GM12874 (cell line): Measurements from ENCODE around the gene KCNK3.

ENCODE experiments used
- TF ChIP-seq, protein P1 (sequence below): IDR thresholded peaks from 2 replicates; pipeline ENCODE4 v1.5.1; 2011; ENCODE audit warnings: low read depth, mild to moderate bottlenecking, control low read depth, low read length, moderate library complexity; ENCODE audit not compliant: insufficient read depth

The KCNK3 gene

DNA sequence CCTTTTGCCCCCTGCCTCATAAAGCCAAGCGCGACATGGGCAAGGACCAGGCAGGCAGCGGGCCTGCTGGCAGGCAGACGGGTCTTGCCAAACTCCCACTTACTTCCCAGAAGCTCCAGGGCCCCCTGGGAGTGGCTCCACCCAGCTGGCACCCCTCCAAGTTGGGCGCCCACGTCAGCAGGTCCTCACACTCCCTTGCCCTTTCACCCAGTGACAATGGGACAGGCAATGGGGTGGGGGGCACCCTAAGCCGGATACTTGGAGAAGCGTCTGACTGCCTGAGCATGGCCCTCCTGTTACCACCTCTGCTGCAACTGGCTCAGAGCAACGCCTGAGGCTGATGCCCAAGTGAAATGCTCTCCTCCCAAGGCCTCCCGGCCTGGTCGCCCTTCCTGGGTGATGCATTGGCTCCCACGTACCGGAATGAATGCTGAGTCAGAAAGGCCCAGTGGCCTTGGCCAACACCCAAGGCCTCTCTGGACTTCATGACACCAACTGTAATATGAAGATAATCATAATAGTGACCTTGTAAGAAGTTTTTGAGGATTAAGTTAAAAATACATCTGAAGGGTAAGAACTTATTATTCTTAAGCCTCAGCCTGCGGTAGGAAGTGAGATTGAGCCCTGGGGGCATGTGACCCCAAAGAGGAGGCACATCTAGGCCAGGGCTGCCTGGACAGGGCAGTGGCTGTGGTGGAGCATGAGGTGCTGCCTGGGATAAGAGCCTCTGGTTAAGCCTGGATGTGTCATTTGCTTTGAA lies 31.6 kb downstream of the KCNK3 start:
- TF ChIP-seq, protein P1, sequence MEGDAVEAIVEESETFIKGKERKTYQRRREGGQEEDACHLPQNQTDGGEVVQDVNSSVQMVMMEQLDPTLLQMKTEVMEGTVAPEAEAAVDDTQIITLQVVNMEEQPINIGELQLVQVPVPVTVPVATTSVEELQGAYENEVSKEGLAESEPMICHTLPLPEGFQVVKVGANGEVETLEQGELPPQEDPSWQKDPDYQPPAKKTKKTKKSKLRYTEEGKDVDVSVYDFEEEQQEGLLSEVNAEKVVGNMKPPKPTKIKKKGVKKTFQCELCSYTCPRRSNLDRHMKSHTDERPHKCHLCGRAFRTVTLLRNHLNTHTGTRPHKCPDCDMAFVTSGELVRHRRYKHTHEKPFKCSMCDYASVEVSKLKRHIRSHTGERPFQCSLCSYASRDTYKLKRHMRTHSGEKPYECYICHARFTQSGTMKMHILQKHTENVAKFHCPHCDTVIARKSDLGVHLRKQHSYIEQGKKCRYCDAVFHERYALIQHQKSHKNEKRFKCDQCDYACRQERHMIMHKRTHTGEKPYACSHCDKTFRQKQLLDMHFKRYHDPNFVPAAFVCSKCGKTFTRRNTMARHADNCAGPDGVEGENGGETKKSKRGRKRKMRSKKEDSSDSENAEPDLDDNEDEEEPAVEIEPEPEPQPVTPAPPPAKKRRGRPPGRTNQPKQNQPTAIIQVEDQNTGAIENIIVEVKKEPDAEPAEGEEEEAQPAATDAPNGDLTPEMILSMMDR: no peak

DNA sequence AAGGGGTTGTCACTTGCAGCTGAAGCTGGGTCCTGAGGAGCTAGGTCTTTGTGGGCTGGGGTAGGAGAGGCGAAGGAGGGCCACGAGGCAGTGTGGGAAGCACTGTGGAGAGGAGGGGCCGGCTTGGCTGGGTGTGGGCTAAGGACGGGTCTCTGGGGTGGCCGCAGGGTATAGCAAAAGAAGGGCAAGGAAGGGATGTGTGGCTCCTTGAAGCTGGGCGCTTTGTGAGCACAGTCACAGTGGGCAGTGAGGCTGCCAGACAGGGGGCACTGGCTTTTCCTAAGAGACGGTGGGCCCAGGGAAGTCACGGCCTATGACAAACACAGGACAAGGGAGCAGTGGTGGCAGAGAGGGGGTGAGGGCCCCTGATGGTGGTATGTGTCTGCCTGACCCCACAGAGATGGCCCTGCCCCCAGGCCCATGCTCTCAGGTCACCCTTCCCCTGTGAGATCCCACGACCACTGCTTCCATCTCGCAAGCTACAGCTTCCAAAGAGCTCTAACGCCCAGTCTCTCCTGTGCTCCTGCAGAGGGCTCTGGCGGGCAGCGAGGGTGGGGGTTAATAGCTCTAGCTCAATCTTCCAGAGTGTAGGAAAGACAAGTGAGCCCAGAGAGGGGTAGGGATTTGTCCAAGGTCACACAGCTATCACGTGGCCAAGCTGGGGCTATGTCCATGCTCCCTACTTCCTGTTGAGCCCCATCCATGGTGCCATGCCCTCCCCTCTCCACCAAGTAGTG lies 32.4 kb downstream of the KCNK3 start:
- TF ChIP-seq, protein P1: no peak

- TF ChIP-seq, protein P1: no peak
Observed at GRCh38 chr2:26725521-26725820, 32.9 kb downstream of the KCNK3 start.

DNA sequence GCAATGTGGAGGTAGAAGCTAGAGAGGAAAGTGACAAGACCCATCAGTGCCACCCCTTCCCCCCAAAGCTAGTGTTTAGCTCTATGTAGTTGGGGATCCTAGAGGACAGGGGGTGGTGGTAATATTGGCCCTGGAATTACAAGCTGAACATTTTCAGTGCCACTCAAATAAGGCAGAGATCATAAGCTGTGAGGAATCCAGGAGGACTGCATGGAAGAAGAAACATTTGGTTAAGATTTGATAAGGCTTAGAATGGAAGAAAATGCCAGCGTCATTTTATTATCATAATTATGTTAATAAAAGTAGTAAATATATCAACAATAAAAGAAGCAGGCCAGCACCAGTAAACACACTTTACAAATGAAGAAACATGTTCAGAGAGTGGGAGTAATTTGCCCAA lies 33.7 kb downstream of the KCNK3 start:
- TF ChIP-seq, protein P1: no peak

GRCh38 chr2:26727641-26728561 lies 35.4 kb downstream of the KCNK3 start:
- TF ChIP-seq, protein P1: no peak

DNA sequence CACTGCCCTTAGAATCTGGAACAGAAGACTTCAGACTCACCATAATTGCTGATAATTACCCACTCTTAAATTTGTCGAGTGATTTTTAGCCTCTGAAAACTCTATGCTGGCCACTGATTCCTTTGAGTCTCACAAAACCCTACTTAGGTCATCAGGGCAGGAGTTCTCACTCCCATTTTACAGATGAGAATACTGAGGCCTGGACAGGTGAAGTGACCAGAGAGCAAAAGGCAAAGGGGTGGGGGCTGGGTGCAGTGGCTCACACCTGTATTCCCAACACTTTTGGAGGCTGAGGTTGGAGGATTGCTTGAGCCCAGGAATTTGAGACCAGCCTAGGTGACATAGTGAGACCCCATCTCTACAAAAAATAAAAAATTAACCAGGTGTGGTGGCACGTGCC lies 36.8 kb downstream of the KCNK3 start:
- TF ChIP-seq, protein P1: no peak

DNA sequence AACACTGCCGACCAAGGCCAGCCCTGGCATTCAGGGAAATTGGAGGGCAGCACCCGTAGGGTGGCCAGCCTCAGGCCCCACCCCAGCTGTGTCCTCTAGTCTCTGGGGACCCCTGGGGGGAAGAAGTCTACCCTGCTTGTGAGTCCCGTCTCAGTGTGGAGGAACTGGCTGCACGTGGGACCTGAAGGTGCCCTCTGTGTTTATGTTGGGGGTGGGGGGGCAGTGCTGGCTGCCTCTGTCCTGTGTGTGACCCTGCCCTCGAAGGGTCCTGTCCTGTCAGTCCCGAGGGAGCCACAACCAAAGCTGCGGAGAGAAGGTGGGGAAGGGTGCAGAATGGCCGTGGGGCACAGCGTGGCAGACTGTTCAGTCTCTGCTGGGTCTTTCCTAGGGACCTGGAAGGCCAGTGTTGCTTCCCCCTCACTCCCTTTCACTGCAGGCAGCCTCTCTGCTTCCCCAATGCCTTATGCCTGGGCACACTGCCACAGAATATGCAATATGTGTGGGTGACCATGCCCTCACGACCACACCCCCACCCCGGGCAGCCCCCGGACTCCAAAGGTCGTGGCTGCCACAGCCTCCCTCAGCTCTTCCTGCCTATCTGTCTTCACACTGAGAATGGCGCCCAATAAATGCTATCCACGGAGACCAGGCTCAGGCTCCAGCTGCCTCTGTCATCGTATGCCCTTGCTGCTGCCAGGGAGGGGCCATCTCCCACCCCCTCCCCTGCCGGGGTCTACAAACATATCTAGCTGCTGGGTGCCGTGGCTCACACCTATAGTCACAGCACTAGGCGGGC lies 38.2 kb downstream of the KCNK3 start:
- TF ChIP-seq, protein P1: no peak
